NCI-H1105 treated with DMSO at 0.1 percent for 48 hours (cell line): ENCODE data around the gene SIRPD.

Experiments
- DNase-seq: peaks from one replicate; lab custom pipeline; 2025; lab: John Stamatoyannopoulos, UW

SIRPD gene

GRCh38 chr20:1494436-1494835 is 63.1 kb downstream of the SIRPD start:
- DNase-seq, result no peak

DNA sequence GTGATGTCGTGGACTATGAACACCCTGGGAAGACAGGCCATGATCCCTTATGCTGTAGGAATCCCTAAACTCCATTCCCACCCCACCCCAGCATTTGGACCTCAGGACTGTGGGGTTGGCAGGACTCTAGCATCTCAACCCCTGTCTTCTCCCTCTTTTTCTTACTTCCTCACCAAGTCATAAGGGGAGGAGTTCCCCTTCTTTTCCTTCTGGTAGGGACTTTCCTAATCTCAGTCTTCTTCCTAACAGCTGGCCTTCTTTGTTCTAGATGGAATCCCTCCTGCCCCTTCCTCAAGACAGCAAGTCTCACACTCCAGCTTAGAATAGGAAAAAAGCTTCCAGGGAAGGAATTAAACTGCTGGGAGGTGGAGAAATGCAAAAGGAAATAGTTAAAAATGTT is 64.0 kb downstream of the SIRPD start:
- DNase-seq, result no peak

DNA sequence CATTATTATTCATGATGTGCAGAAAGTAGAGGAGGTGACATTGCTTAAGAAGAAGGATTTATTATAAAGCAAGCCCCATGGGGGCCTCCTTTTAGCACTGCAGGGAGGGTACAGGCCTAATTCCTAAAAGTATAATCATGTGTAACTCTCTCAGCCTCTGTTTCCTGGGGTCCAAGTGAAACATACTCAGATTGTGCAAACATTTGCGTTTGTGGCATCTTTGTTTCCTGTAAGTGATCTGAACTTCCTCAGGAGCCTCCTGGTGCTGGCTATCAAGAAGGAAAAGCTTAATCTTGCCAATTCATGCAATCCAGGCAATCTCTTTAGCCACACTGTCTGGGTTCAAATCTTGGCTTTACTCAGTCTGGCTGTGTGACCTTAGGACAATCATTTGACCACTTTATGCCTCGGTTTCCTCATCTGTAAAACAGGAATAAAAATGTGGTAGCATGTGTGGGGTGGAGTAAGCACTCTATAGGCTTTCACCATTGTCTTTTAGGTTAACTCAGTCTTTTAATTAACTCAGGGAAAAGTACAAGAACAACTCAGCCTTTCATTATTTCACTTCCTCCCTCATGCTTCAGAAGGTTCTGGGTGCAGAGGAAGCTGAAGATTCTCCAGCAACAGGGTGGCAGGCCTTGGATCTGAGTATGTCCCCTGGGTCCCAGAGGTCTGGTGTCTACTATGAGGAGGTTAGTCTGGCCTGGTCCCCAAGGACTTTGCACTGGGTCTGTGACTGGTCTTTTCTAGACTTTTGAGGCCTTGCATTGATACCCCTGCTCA is 65.5 kb downstream of the SIRPD start:
- DNase-seq, result no peak

- DNase-seq, result no peak
These were observed 66.1 kb downstream of the SIRPD start, which contains the start of gene SIRPB2 for GRCh38 chr20:1491281-1491840. SIRPB2 (minus strand) TSS chr20:1491420; CDS start chr20:1491359, 61 bp downstream.

GRCh38 chr20:1490643-1491195 is 66.8 kb downstream of the SIRPD start:
- DNase-seq, result no peak

DNA sequence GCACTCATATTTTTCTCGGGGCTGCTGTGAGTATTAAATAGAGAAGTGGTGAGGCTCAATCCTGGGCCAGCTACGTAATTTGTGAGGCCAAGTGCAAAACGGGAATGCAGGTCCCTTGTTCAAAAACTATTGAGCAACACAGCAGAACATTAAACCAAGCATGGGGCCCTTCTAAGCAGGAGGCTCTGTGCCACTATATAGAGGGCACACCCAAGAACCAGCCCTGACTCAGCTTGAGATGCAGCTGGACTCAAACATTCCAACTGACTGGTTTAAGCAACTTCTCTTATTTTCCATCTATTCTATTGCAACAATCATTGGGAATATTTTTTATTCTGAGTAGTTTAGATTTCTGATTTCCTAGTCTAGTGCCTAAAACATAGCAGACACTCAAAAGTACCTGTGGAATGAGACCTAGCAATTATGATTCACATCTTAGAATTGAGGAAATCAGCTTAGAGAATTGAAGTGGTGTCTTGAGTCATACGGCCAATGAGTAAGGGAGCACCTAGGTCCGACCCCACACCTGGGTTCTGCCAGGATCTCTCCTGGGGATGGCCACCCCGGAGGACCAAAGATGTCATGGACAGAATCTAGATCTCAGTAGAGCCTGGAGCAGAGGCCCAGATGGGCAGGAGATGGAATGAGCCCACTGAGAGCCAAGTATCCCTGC is 67.6 kb downstream of the SIRPD start:
- DNase-seq, result no peak

- no peak for DNase-seq
These were observed 68.2 kb downstream of the SIRPD start for GRCh38 chr20:1489325-1489724.

DNA sequence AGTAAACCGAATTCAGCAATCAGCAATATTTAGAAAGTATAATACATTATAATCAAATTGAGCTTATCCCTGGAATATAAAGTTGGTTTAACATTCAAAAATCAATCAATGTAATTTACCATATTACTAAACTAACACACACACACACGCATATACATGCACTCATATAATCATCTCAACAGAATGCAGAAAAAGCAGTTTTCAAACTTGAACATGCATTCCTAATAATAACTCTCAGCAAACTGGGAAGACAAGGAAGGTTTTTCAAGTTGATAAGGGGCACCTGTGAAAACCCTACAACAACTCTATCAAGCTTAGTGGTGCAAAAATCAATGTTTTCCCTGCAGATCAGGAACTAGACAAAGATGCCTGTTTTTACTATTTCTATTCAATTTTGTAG is 70.9 kb downstream of the SIRPD start:
- DNase-seq, result no peak

GRCh38 chr20:1484438-1485116 is 72.9 kb downstream of the SIRPD start:
- DNase-seq, result no peak
